ENCODE measurements around the gene GFRA1.

DNA sequence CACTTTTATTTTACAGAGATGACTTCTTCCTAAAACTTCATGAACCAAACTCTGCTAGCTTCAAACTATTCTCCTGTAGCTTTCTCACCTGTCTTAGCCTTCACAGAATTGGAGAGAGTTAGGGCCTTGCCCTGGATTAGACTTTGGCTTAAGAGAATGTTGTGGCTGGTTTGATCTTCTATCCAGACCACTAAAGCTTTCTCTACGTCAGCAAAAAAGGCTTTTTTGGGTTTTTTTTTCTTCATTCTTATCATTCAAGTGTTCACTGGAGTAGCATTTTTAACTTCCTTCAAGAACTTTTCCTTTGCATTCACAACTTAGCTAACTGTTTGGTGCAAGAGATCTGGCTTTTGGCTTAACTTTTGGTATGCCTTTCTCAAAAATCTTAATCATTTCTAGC is 31.9 kb upstream of the GFRA1 start:
- TF ChIP-seq EZH2 (IDR thresholded peaks at IDR 0.05; ENCODE audit: low read length), result no peak
- TF ChIP-seq, protein P1, sequence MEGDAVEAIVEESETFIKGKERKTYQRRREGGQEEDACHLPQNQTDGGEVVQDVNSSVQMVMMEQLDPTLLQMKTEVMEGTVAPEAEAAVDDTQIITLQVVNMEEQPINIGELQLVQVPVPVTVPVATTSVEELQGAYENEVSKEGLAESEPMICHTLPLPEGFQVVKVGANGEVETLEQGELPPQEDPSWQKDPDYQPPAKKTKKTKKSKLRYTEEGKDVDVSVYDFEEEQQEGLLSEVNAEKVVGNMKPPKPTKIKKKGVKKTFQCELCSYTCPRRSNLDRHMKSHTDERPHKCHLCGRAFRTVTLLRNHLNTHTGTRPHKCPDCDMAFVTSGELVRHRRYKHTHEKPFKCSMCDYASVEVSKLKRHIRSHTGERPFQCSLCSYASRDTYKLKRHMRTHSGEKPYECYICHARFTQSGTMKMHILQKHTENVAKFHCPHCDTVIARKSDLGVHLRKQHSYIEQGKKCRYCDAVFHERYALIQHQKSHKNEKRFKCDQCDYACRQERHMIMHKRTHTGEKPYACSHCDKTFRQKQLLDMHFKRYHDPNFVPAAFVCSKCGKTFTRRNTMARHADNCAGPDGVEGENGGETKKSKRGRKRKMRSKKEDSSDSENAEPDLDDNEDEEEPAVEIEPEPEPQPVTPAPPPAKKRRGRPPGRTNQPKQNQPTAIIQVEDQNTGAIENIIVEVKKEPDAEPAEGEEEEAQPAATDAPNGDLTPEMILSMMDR (optimal IDR thresholded peaks at IDR 0.05 in 1 of 3, IDR thresholded peaks at IDR 0.05 in 1 of 3, conservative IDR thresholded peaks at IDR 0.05 in 1 of 3; ENCODE audit: extremely low read depth in 1 of 3, insufficient read depth in 2 of 3, low read length in 3 of 3), result no peak
